GM18499 (cell line): ENCODE measurements around the gene GPR39.

Experiments
- ATAC-seq: cut with Tn5 transposase; IDR thresholded peaks from one replicate; pipeline ENCODE4 v1.9.1; 2021; ENCODE audit warnings: moderate number of reproducible peaks; ENCODE audit not compliant: insufficient read depth, unreplicated experiment

Gene GPR39

DNA sequence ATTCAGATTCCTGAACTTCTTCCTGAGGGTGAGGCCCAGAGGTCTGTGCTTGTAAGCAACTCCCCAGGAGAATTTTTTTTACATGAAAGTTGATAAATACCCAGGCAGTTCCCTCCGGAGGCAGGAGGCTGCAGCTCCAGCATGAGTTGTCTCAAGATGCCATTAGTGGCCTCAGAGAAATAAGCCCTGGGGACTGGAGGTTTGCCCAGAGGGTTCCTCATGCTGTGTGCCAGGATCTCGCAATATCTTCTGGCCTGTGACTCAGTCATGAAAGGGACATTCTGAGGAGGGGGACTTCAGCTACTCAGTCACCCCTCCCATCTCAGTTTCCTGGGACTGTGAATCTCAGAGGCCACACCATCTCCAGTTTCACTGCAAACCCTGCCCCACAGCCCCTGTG, 203.5 kb downstream of the GPR39 start:
- no peak for ATAC-seq

DNA sequence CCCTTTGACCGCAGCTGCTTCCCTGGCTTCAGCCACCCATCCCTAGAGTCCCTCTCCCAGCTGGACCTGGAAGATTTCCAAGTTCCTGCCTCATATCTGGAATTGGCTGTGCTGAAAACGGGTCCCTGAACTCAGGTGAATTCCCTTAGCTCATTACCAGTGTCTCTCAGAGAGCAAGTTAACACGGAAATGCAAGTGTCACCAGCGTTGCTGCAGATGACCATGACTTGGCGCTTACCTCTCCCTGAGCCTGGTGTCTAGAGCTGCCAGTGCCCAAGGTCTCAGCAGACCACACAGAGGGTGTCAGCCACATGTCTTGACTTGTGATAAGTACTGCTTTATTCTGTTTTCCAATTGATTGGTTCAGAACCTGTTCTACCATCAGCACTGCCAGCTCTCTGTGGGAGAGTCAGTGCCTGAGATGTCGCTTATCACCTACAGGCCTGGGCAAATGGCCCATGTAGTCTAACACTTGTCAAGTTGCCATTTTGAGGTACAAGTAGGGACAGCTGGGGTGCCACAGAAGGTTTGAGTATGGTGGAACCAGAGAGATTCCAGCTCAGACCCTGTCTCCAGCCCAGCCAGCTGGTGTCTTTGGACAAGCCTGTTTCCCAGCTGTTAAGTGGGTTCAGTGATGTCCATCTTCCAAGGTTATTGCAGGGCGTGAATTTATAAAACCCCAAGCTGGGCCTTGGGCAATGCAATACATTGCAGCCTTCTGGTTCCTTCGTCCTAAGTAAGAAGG, 204.7 kb downstream of the GPR39 start:
- no peak for ATAC-seq

DNA sequence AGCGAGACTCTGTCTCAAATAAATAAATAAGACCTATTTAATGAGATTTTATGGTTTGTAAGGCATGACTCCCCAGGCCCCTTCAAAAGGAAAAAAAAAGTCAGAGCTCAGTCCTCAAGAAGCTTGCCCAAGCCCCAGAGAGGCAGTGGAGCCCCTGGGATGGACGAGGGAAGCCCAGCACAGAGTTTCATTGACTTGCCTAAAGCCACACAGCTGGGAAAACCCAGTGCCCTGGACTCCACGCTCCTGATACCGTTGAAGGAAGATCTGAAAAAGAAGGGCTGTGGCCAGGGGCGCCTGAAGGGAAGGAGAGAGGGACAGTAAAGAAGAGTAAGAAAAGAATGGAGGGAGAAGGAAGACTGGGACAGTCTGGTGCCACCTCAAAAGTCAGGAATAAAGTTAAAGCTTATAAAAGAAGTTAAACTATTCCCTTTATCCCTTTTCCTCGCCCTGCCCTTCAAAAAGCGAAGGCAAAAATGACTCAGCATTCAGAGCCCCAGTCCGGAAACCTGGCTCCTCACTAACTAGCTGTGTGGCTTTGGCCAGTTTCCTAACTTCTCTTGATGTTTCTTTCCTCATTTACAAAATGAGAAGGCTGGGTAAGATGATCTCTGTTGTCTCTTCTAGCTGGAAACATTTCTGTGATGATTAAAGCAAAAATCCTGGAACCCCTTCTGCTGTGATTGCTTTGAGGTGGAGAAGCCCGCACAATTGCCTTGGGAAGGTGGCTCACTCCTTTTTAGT, 206.7 kb downstream of the GPR39 start:
- ATAC-seq, result no peak

DNA sequence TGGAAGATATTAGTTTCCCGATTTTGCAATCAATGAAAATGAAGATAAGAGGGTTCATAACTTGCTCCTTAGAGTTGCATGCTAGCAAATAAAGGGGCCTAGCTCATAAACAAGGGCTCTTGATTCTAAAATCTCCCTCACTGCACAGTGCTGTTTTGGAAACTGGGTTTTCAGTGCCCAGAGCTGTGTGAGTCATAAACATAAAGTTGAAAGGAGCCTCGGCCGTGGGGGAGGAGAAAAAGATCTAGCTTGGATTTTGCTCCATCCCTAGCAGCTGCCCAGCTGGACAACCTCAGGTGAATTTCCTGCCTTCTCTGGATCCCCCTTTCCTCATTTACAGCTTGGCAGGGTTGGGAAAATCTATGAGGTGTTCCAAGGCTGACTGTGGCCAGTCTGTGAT, 210.9 kb downstream of the GPR39 start:
- ATAC-seq, result no peak

DNA sequence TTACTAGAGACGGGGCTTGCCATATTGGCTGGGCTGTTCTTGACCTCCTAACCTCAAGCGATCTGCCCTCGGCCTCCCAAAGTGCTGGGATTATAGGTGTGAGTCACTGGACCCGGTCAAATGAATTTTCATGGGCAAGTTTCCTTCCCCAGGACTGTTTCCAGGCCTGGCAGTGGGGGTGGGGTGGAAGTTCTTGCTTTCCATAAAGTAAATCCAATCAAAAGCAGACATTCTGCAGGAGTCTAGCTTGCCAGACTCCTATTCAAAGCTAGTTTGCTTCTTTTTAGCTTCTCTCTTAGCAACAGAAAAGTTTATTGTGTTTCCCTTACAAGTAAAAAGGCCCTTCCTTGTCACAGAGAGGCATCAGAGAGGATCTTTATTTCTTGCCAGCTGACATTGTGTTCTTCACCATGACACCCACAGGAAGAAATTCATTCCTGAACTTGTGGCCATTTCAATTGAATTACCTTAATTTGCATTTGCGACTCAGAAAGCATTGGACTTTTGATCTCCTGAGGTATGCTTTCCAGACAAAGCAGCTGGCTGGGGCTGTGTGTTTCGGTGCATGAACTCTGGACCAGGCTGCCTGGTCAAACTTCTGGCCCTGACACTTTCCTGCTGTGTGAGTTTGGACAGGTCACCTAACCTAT, 215.5 kb downstream of the GPR39 start:
- ATAC-seq, result no peak

DNA sequence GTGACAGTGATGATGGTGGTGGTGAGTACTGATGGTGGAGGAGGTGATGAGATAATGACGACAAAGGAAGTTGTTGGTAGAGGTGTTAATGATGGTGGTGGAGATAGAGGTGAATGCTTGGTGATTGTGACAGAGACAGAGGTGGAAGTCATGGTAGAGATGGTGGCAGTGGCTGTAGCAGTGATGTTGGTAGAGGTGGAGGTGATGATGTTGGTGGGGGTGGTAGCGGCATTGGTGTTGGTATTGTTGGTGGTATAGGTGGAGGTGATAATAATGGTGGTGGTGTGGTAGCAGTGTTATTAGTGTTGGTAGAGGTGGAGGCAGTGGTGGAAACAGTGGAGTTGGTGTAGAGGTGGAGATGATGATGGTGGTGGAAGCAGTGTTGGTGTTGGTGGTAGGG, 217.0 kb downstream of the GPR39 start:
- ATAC-seq, result no peak

DNA sequence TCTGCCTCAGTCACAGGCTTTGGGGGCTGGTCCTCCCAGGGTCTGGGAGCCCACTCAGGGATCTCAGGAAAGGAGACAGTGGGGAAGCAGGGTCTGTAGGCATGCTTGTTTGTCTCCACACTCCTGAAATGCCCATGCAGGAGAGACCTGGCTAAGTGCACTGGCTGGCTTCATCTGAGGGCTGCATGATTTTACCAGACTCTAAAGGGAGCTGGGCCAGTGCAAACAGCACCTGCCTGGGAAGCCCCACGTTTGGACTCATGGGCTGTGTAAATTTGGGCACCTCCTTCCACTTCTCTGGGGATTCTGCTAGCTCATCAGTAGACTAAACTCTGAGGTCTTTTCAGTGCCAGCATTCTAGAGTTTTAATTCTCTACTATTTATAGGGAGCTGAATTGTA, 219.7 kb downstream of the GPR39 start:
- ATAC-seq, result no peak

DNA sequence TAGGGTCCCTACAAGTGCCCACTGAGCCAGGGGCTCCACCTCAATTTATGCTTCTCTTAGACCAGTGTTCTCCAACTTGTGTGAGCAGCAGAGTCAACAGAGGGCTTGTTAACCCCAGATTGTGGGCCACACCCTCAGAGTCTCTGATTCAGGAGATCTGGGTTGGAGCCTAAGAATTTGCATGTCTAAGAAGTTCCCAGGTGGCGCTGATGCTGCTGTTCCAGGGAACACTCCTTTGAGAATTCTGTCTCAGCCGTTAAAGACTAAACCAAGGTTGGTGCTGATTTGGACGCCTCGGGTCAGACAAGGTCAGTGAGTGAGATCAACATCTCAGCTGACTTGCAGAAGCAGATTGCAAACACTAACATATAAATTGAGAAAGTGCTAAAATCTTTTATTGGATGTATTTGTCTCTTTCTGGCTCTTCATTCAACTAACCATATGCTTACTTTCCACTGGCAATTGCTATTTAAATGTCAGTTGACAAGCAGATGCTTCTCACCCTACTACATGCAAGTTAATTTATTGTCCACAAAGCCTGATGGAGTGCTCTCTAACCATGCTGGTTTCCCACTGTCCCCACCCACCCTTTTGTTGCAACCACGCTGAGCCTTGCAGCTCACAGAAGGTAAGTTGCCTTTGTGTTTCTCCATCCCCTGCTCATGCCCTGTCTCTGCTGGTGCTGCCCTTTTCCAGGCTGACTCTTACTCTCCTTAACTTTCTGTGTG, 221.9 kb downstream of the GPR39 start:
- ATAC-seq, result no peak

DNA sequence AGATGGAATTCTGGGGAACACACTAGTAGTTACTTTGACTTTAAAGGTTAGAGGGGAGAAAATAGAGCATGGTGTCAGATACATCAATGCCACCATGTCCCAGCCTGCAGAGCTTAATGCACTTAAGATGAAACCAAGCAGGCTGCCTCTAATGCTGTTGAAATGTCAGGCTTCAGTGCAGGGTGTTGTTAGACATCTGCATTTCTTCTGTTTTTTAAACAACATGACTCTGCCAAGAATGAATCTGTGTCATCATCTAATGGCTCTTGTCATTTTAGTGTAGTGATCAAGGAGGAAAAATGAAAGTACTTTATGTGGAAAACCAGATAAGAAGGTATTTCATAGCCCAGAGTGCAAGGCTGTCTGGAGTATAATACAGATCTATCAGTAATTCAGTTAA, 223.5 kb downstream of the GPR39 start:
- ATAC-seq, result no peak

DNA sequence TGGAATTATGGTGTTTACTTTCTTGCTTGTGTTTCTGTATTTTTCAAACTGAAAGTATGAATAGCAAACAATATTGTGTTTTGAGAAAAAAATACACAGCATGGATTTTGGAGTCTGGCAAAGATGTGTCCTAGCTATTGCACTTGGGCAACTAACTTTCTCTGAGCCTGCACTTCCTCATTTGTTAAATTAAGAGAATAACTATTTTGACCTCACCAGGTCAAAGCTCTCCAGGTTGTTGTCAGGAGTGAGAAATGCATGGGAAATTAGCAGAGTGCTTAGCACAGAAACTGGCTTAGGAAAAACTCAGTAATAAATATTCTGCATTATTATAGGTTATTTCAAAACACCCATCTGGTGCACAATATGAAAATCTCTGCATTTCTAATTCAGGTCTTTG, 225.2 kb downstream of the GPR39 start:
- no peak for ATAC-seq

DNA sequence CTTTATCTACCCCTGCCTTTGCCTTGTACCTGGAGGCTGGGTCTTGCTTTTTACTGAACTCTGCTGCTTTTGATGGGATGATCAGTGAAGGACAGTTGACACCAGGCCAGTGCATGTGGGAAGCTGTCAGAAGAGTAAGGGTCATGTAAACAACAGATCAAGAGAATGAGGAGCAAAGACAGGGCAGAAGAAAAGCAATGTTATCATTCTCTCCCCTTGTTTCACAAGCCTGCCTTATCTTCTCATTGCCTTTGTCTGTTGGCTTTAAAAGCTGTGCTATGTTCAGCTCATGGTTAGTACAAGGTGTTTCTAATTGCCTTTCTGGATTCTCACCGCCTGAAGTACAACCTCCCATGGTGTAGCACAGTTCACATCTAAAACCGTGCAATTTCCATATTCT, 225.8 kb downstream of the GPR39 start:
- ATAC-seq, result no peak

DNA sequence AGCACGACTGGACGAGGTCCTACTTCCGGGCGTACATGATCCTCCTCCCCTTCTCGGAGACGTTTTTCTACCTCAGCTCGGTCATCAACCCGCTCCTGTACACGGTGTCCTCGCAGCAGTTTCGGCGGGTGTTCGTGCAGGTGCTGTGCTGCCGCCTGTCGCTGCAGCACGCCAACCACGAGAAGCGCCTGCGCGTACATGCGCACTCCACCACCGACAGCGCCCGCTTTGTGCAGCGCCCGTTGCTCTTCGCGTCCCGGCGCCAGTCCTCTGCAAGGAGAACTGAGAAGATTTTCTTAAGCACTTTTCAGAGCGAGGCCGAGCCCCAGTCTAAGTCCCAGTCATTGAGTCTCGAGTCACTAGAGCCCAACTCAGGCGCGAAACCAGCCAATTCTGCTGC, 228.6 kb downstream of the GPR39 start:
- ATAC-seq, result no peak

DNA sequence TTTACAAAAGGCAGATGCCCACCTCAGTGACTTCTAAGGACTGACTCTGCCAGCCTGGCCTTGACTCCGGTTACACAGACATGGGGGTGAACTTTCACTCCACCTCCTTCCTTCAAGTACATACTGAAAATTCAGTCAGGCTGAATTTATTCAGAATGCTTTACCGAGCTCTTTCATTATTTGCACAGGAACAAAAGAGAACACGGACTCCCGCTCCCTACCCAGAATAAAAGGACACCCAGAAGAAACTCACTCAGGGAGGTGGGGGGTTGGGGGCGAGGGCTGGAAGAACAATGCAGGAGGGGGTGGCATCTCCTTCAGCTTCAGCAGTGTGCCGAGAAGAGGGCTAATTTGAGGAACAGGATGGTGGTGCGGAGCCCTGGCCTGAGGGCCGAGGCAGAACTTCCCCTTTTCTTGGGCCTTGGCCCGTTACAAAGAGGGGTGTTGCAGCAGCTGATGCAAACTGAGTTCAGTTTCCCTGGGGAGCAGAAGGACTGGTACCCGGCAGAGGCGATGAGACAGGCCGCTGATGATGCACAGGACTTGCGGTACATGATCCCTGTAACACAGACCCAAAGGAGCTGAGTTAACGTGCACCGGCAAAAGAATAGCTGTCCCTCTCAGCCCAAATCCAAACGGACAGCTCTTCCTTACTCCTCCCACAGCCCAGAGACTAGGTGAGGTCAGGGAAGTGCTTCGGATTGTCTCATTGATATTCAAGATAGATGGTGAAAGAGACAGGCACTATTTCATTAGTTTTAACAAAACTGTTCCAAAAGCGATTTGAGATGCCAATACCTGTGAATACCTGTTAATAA, 229.3 kb downstream of the GPR39 start:
- ATAC-seq, result no peak

DNA sequence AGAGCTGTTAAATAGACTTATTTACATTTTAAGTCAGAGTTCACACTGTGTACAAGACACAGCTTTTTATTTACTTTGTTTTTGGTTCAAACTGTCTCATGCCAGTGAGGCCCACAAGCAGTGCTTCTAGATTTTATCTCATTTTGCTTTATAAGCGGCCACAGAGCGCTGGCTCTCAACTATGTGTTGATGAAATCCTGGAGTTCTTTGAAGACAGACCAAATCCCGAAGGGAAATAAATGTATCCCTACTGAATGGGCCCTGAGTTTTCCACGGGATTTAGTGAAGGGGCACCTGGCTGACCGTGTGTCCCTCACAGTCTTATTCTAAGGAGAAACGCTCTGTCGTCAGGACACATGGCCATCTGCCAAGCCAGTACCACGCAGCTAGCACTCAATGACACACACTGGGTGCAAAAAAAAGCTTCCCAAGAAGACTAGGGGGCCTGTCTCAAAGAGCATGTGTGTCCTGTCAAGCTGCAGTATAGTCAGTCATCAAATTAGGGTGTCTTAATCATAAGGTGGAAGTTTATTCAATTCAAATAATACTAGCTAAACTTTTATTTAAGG, 230.0 kb downstream of the GPR39 start:
- ATAC-seq, result no peak

DNA sequence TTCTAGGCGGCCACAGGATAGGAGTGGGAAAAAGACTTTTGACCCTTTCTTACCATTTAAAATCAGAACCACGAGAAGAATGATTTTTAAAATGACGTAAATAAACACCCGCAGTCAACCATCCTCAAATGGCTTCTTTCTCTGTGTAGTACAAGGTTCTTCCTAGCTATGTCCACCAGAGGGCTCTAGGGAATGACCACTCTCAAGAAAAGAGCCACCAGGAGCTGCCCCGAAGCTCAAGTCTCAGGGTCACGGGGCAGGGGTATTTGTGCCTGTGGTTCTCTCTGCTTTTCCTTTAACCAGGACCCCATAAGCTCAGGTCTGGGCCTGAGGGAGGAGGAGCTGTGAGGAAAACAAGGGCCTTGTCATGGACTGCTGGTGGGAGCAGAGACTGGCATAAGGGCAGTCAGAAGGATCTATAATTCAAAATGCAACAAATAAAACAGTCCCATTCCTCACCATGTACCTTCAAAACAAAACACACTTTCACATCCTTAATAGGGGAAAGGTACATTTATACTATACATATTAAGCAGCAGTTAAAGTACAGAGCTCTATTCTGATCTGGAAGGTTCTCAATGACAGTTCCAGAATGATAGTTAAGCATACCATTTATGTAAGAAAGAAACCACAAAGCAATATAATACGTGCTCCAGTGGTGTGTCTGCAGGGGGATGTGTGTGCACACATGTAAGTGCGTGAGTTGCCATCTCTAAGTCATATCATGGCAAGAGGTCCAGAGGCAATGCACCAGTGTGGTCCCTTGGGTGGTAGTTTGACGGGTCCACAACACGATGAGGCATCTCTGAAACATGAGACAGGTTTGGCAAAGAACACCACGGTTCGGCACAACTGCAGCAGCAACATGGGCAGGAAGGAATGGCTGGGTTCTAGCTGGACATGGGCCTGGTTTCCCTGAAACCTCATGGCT, 234.8 kb downstream of the GPR39 start:
- no peak for ATAC-seq

DNA sequence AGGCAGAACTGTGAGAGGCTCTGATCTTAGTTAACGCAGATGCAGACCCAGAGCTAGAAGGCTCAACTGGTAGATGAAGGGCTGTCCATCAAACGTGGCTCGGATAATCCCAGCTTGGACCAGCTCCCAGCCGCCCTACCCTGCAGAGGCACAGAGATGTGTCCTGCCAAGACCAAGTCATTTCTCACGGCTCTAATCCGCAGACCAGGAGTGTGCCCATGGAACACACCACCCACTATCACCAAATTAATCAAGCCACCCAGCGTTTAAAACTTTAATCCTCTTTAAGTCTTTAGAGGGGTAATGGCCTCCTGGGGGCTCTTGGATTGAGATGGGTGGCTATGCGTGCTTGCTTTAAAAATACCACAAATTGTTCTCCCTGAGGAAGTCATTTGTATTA, 235.9 kb downstream of the GPR39 start:
- no peak for ATAC-seq

DNA sequence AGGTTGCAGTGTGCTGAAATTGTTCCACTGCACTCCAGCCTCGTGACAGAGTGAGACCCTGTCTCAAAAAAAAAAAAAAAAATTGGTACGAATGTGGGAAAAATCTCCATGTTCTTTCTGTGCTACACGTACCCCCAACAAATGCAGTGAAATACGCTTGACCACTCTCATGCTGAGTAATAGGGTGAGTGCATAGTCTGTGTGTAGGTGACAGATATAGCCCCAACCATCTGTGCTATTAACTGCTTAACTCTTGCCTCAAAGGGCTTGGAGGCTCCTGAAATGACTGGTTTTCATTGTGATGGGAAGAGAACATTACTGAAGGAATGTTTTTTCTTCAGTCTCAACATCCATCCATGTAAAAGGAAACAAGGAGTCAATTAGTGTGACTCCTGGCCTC, 237.7 kb downstream of the GPR39 start:
- no peak for ATAC-seq

DNA sequence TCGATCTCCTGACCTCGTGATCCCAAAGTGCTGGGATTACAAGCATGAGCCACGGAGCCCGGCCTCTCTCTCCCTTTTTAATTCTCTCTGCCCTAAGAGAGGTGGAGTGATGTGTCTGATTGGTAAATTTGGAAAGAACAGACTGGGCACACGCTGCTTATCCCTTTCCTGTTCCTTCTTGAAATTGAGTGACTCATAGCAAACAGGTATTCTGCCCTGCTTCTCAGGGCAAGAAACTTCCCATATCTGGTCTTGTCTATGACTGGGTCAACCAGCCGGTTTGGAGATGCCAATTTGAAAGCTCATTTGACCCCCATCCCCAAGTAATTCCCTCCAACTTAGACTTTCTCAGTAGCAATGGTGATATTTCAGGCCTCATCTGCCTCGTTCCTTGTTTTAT, 238.4 kb downstream of the GPR39 start:
- ATAC-seq, result no peak
